DMS153 (cell line): Measurements from ENCODE around the gene SND1.
"Not testable (repeated sequence)": the region's sequence is repeated elsewhere in the genome, so short reads cannot be mapped to it uniquely, and the experiment has no call there.

Experiments used
- DNase-seq: peaks from one replicate; lab custom pipeline; 2025; lab: John Stamatoyannopoulos, UW

Gene SND1

GRCh38 chr7:127889677-127890076, 237.7 kb downstream of the SND1 start:
- no peak for DNase-seq

- no peak for DNase-seq
Observed at GRCh38 chr7:127890726-127891125, 238.7 kb downstream of the SND1 start.

GRCh38 chr7:127891144-127891543, 239.2 kb downstream of the SND1 start:
- no peak for DNase-seq

GRCh38 chr7:127891854-127892438, 240.0 kb downstream of the SND1 start:
- no peak for DNase-seq

GRCh38 chr7:127892488-127893314, 240.7 kb downstream of the SND1 start:
- no peak for DNase-seq

GRCh38 chr7:127893547-127893946, 241.6 kb downstream of the SND1 start:
- no peak for DNase-seq

GRCh38 chr7:127894588-127894987, 242.6 kb downstream of the SND1 start:
- DNase-seq: no peak

GRCh38 chr7:127895360-127895759, 243.4 kb downstream of the SND1 start:
- no peak for DNase-seq

GRCh38 chr7:127895814-127896280, 243.9 kb downstream of the SND1 start:
- DNase-seq: no peak

- no peak for DNase-seq
Observed at GRCh38 chr7:127896659-127897058, 244.7 kb downstream of the SND1 start.

GRCh38 chr7:127897704-127898454, 245.9 kb downstream of the SND1 start:
- no peak for DNase-seq

GRCh38 chr7:127899411-127899810, 247.4 kb downstream of the SND1 start:
- DNase-seq: no peak

- DNase-seq: no peak
Observed at GRCh38 chr7:127900141-127900540, 248.1 kb downstream of the SND1 start.

GRCh38 chr7:127900732-127901685, 249.0 kb downstream of the SND1 start:
- no peak for DNase-seq

- no peak for DNase-seq
Observed at GRCh38 chr7:127901895-127902703, 250.1 kb downstream of the SND1 start.

- not testable (repeated sequence) for DNase-seq
Observed at GRCh38 chr7:127902753-127903152, 250.8 kb downstream of the SND1 start.

- DNase-seq: no peak
Observed at GRCh38 chr7:127903892-127904669, 252.1 kb downstream of the SND1 start.

GRCh38 chr7:127904670-127904985, 252.6 kb downstream of the SND1 start:
- no peak for DNase-seq

- DNase-seq: no peak
Observed at GRCh38 chr7:127905021-127905420, 253.0 kb downstream of the SND1 start.
